Fibroblast of lung (primary cell): Measurements from ENCODE around the gene SEC22A. TPM values are rescaled to one million over a fixed set of nuclear protein-coding genes. Genes with fewer than 3 reads are reported as not detected.

Experiments used
- DNase-seq, 2 donors: peaks; one replicate each; pipeline versions ENCODE4 v3.0.0 to v3.0.0-alpha.2; 2010; ENCODE audit warnings: low read depth in 2 of 2
- H2AFZ ChIP-seq: 2 replicates; pipeline ENCODE4 v1.5.1; 2012; ENCODE audit warnings: low read length, control low read depth, inconsistent platforms
- H3K27ac ChIP-seq: 2 replicates; pipeline ENCODE4 v1.5.1; 2011; ENCODE audit warnings: low read length, control low read depth; ENCODE audit not compliant: insufficient read depth
- H3K27me3 ChIP-seq: 2 replicates; pipeline ENCODE4 v1.5.1; 2011; ENCODE audit warnings: mild to moderate bottlenecking, low read length; ENCODE audit not compliant: control insufficient read depth, insufficient read depth
- H3K36me3 ChIP-seq: 2 replicates; pipeline ENCODE4 v1.5.1; 2011; ENCODE audit warnings: low read length; ENCODE audit not compliant: control insufficient read depth, insufficient read depth
- H3K4me1 ChIP-seq: 2 replicates; pipeline ENCODE4 v1.5.1; 2011; ENCODE audit warnings: low read length; ENCODE audit not compliant: control insufficient read depth, insufficient read depth; ENCODE audit errors: extremely low read depth
- H3K4me2 ChIP-seq: 2 replicates; pipeline ENCODE4 v1.5.1; 2011; ENCODE audit warnings: low read length, control low read depth; ENCODE audit not compliant: insufficient read depth; ENCODE audit errors: extremely low read depth
- H3K4me3 ChIP-seq, 4 experiments: fragments of 200-600 bp in 1 of 4; sonication (generic) in 1 of 4; replicated peaks in 1 of 4; 2 replicates each; pipeline ENCODE4 v1.5.1; 2011 to 2016; ENCODE audit warnings: low read length in 4 of 4, low read depth in 3 of 4, mild to moderate bottlenecking in 3 of 4, control low read depth in 2 of 4, inconsistent platforms in 1 of 4, mixed read lengths in 1 of 4; ENCODE audit not compliant: insufficient read depth in 1 of 4; ENCODE audit errors: control extremely low read depth in 1 of 4
- H3K79me2 ChIP-seq: 2 replicates; pipeline ENCODE4 v1.5.1; 2012; ENCODE audit warnings: mild to moderate bottlenecking, low read length, inconsistent platforms; ENCODE audit not compliant: control insufficient read depth, insufficient read depth
- H3K9ac ChIP-seq: 2 replicates; pipeline ENCODE4 v1.5.1; 2011; ENCODE audit warnings: mild to moderate bottlenecking, low read length, control low read depth; ENCODE audit not compliant: insufficient read depth
- H3K9me3 ChIP-seq: 2 replicates; pipeline ENCODE4 v1.5.1; 2012; ENCODE audit warnings: low read depth, low read length; ENCODE audit not compliant: control insufficient read depth, insufficient read depth
- H4K20me1 ChIP-seq: 2 replicates; pipeline ENCODE4 v1.5.1; 2011; ENCODE audit warnings: low read length; ENCODE audit not compliant: control insufficient read depth, insufficient read depth; ENCODE audit errors: extremely low read depth
- CTCF ChIP-seq, 2 donors: IDR thresholded peaks in 1 of 2; conservative IDR thresholded peaks in 1 of 2; 1 replicate in 1 of 2; 2 replicates in 1 of 2; pipeline ENCODE4 v1.5.1; 2011 to 2012; ENCODE audit warnings: low read length in 2 of 2, control low read depth in 1 of 2, inconsistent platforms in 1 of 2, low read depth in 1 of 2, mild to moderate bottlenecking in 1 of 2
- EZH2 ChIP-seq: IDR thresholded peaks from 2 replicates; pipeline ENCODE4 v1.5.1; 2012; ENCODE audit warnings: low read length, control low read depth, mild to moderate bottlenecking; ENCODE audit errors: missing control alignments
- polyA plus RNA-seq, 2 donors: library from polyadenylated mRNA; depleted of rRNA in 1 of 2; stranded (reverse) in 1 of 2; unstranded in 1 of 2; fragments of >200 nt; gene quantifications; 2 replicates each; pipeline ENCODE4 v1.2.1, GENCODE V29; 2011 to 2012; ENCODE audit warnings: missing spikeins in 1 of 2
- total RNA-seq: library from RNA; depleted of rRNA; stranded (reverse); fragments of >200 nt; gene quantifications from 2 replicates; pipeline ENCODE4 v1.2.1, GENCODE V29; 2014

The SEC22A gene
- total and polyA plus RNA-seq, 2 donors (not counting 1 experiment from before 2014, with no cell fraction given) = 45.4 to 52.7 TPM

DNA sequence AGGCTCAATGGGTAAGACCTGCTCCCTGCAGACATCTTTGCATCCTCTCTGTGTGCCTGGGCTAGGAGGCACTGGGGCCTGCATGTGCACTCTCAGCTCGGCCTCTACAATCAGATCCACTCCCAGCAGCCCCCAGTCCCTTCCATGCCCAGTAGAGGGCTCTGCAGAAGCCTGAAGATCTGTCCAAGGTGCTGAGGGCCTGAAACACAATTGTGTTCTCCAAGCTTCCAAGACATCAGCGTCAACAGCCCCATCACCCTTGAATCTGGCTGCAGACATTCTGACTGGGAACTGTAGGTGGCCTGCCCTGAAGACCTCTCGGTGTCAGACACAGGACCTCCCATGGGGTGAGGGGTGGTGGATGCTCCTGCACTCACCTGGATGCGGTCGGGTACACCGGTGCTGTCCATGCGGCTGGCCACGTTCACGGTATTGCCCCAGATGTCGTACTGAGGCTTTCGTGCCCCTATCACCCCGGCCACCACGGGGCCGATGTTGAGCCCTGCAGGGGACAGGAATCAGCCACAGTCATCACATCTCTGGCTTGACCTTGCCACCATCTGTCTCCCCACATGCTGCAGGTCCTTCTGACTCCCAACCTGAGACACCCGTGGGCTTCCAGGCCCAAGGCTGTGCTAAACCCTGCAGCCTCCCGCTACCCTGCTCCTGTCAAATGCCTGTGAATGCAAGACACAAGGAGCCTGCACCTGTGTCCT lies 84.7 kb downstream of the SEC22A start:
- peak; percentile 56 to 71 for DNase-seq
- Histone ChIP-seq H3K79me2 (no peaks in the 10 kb centered on the region), H3K9ac (no peak overlapping the region), H3K36me3 (no peaks in the 10 kb centered on the region), H3K27me3 (no peaks in the 10 kb centered on the region), H3K27ac (no peak overlapping the region), H4K20me1 (no peaks in the 10 kb centered on the region), H3K4me1 (no peaks in the 10 kb centered on the region), H2AFZ (no peak overlapping the region), H3K9me3 (no peaks in the 10 kb centered on the region), H3K4me3 (no peak overlapping the region), H3K4me2 (no peak overlapping the region)
- TF ChIP-seq CTCF (conservative IDR thresholded peaks at IDR 0.05 in 1 of 2, IDR thresholded peaks at IDR 0.05 in 1 of 2; ENCODE audit: low read depth in 1 of 2, low read length in 2 of 2) (peak; percentile 81 to 96), EZH2 (no peak)

GRCh38 chr3:123287051-123287961 lies 85.6 kb downstream of the SEC22A start:
- Histone ChIP-seq H3K79me2 (no peaks in the 10 kb centered on the region), H3K27ac (no peak overlapping the region), H3K4me2 (no peak overlapping the region), H3K9ac (no peak overlapping the region), H3K4me3 (no peak overlapping the region), H2AFZ (no peak overlapping the region), H3K9me3 (no peaks in the 10 kb centered on the region), H3K4me1 (no peaks in the 10 kb centered on the region), H3K36me3 (no peaks in the 10 kb centered on the region), H3K27me3 (no peaks in the 10 kb centered on the region), H4K20me1 (no peaks in the 10 kb centered on the region)
- TF ChIP-seq CTCF (conservative IDR thresholded peaks at IDR 0.05 in 1 of 2, IDR thresholded peaks at IDR 0.05 in 1 of 2; ENCODE audit: low read depth in 1 of 2, low read length in 2 of 2) (no peak), EZH2 (no peak)
- DNase-seq = no peak

- no peak for TF ChIP-seq EZH2
- no peak for TF ChIP-seq CTCF (conservative IDR thresholded peaks at IDR 0.05 in 1 of 2, IDR thresholded peaks at IDR 0.05 in 1 of 2; ENCODE audit: low read depth in 1 of 2, low read length in 2 of 2)
- H3K9ac ChIP-seq = no peak overlapping the region
Measured at GRCh38 chr3:123287962-123288302, 86.2 kb downstream of the SEC22A start.

More at GRCh38 chr3:123287962-123288302, 86.2 kb downstream of the SEC22A start:
- H2AFZ ChIP-seq = no peak overlapping the region
- H3K4me1 ChIP-seq = no peaks in the 10 kb centered on the region
- H4K20me1 ChIP-seq = no peaks in the 10 kb centered on the region
- H3K4me2 ChIP-seq = no peak overlapping the region
- H3K4me3 ChIP-seq = no peak overlapping the region
- H3K36me3 ChIP-seq = no peaks in the 10 kb centered on the region
- no peak for DNase-seq
- H3K9me3 ChIP-seq = no peaks in the 10 kb centered on the region
- no peaks in the 10 kb centered on the region for H3K79me2 ChIP-seq
- no peaks in the 10 kb centered on the region for H3K27me3 ChIP-seq
- H3K27ac ChIP-seq = no peak overlapping the region
